ENCODE results near the gene SF3B3. TPM values are rescaled to one million over a fixed set of nuclear protein-coding genes. Genes with fewer than 3 reads are reported as not detected.

Gene SF3B3
- total and polyA plus RNA-seq, 2 of the 13 experiments (the other 11 are each of a cell fraction or from before 2014, with no cell fraction given): 157 to 500 TPM

DNA sequence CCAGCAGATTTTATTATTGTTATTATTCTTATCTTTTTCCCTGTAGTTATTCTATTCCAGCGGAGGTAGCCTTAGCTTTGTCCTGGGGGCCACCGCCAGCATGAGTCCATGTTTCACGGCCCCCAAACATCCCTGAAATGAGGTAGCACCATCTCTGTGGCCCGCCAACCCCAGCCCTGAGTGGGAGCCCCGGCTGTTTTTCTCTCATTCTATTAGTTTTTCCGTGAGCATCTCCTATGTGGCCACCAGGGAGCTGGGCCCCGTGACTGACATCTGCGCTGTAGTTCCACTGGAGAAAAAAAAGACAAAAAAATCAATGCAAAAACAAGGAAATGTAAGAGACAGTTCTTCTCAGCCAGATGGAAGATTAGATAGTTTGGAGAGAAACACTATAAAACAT, 79.2 kb downstream of the SF3B3 start:
- Histone ChIP-seq H3K4me1 (ENCODE audit: insufficient read depth, low read length) (no peaks in the 10 kb centered on the region), H2AFZ (ENCODE audit: low read length) (no peak overlapping the region), H4K20me1 (ENCODE audit: insufficient read depth, low read length) (no peaks in the 10 kb centered on the region), H3K36me3 (replicated peaks in 1 of 2; ENCODE audit: control insufficient read depth in 1 of 2, insufficient read depth in 2 of 2, low read length in 2 of 2) (no peaks in the 10 kb centered on the region), H3K27me3 (ENCODE audit: control insufficient read depth in 1 of 2, insufficient read depth in 2 of 2, low read length in 2 of 2) (peaks cover 1 to 12% of the 10 kb centered on the region in 2 experiments; a peak in 2 of 5 replicates), H3K4me2 (ENCODE audit: low read depth, low read length) (no peak overlapping the region), H3K9me3 (ENCODE audit: low read length) (no peaks in the 10 kb centered on the region), H3K9ac (ENCODE audit: insufficient read depth, low read depth, low read length) (no peak overlapping the region), H3K27ac (ENCODE audit: extremely low read length, insufficient read depth, low read length) (no peak overlapping the region), H3K79me2 (ENCODE audit: insufficient read depth, low read length) (no peaks in the 10 kb centered on the region), H3K4me3 (replicated peaks in 1 of 3; ENCODE audit: insufficient read depth in 1 of 3, low read depth in 2 of 3, low read length in 3 of 3) (no peak overlapping the region)
- POLR2A ChIA-PET: no interaction called here
- whole genome bisulfite sequencing (ENCODE audit: low lambda C conversion rate): 57% methylated on average over 8 of the region's 8 CpGs
- TF ChIP-seq, protein P1, sequence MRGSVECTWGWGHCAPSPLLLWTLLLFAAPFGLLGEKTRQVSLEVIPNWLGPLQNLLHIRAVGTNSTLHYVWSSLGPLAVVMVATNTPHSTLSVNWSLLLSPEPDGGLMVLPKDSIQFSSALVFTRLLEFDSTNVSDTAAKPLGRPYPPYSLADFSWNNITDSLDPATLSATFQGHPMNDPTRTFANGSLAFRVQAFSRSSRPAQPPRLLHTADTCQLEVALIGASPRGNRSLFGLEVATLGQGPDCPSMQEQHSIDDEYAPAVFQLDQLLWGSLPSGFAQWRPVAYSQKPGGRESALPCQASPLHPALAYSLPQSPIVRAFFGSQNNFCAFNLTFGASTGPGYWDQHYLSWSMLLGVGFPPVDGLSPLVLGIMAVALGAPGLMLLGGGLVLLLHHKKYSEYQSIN (CRISPR knock-in tag; IDR thresholded peaks at IDR 0.05; ENCODE audit: borderline replicate concordance): no peak
- no peak for TF ChIP-seq ZNF839 (CRISPR knock-in tag; IDR thresholded peaks at IDR 0.05; ENCODE audit: borderline replicate concordance)
- TF ChIP-seq, protein P2, sequence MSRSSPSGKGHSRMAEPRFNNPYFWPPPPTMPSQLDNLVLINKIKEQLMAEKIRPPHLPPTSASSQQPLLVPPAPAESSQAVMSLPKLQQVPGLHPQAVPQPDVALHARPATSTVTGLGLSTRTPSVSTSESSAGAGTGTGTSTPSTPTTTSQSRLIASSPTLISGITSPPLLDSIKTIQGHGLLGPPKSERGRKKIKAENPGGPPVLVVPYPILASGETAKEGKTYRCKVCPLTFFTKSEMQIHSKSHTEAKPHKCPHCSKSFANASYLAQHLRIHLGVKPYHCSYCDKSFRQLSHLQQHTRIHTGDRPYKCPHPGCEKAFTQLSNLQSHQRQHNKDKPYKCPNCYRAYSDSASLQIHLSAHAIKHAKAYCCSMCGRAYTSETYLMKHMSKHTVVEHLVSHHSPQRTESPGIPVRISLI (CRISPR knock-in tag; IDR thresholded peaks at IDR 0.05; ENCODE audit: borderline replicate concordance): no peak
- no peak for TF ChIP-seq FOSL2 (CRISPR knock-in tag; IDR thresholded peaks at IDR 0.05)
- no peak for TF ChIP-seq STAT5B (CRISPR knock-in tag; IDR thresholded peaks at IDR 0.05)
- no peak for TF ChIP-seq ATRX (CRISPR knock-in tag; IDR thresholded peaks at IDR 0.05; ENCODE audit: borderline replicate concordance)
- TF ChIP-seq SMAD3 (CRISPR knock-in tag; IDR thresholded peaks at IDR 0.05): no peak
- TF ChIP-seq FOXM1 (CRISPR knock-in tag; IDR thresholded peaks at IDR 0.05): no peak
- no peak for TF ChIP-seq RBM22 (optimal IDR thresholded peaks at IDR 0.05; ENCODE audit: low read length)
- TF ChIP-seq JUNB (CRISPR knock-in tag; IDR thresholded peaks at IDR 0.05; ENCODE audit: borderline replicate concordance): no peak
- no peak for TF ChIP-seq DR1 (CRISPR knock-in tag; IDR thresholded peaks at IDR 0.05)
- TF ChIP-seq SMARCC2 (IDR thresholded peaks at IDR 0.05): no peak
- TF ChIP-seq ZSCAN31 (CRISPR knock-in tag; IDR thresholded peaks at IDR 0.05; ENCODE audit: low read depth): no peak
- no peak for TF ChIP-seq STAG1 (CRISPR knock-in tag; IDR thresholded peaks at IDR 0.05)
- TF ChIP-seq, protein P3, sequence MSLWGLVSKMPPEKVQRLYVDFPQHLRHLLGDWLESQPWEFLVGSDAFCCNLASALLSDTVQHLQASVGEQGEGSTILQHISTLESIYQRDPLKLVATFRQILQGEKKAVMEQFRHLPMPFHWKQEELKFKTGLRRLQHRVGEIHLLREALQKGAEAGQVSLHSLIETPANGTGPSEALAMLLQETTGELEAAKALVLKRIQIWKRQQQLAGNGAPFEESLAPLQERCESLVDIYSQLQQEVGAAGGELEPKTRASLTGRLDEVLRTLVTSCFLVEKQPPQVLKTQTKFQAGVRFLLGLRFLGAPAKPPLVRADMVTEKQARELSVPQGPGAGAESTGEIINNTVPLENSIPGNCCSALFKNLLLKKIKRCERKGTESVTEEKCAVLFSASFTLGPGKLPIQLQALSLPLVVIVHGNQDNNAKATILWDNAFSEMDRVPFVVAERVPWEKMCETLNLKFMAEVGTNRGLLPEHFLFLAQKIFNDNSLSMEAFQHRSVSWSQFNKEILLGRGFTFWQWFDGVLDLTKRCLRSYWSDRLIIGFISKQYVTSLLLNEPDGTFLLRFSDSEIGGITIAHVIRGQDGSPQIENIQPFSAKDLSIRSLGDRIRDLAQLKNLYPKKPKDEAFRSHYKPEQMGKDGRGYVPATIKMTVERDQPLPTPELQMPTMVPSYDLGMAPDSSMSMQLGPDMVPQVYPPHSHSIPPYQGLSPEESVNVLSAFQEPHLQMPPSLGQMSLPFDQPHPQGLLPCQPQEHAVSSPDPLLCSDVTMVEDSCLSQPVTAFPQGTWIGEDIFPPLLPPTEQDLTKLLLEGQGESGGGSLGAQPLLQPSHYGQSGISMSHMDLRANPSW (CRISPR knock-in tag; IDR thresholded peaks at IDR 0.05; ENCODE audit: borderline replicate concordance): no peak
- CTCF ChIA-PET (ENCODE audit: low intra/inter-chr PET ratio, low total read pairs): no interaction called here
- intact Hi-C loops (cut with micrococcal nuclease; ENCODE audit: unreplicated experiment) (no loop called here), in situ Hi-C loops (cut with HindIII; ENCODE audit: extremely low pct_ligation_motif_present, low pct_unique_long_range_greater_than_20kb) (no loop called here)
- no peak for DNase-seq (ENCODE audit: low spot score)
- ATAC-seq: no peak
- no peak for FAIRE-seq
- BruUV-seq (replicated peaks): no TSS peak
